PC-9 (cell line): Measurements from ENCODE around the gene DLG2.

Experiments used
- CTCF ChIP-seq: fragments of 200-600 bp; sonication (generic); conservative IDR thresholded peaks from 2 replicates; pipeline ENCODE4 v1.6.1; 2017; ENCODE audit warnings: mixed run types, antibody characterized with exemption, mild to moderate bottlenecking, moderate library complexity
- EZH2 ChIP-seq: fragments of 200-600 bp; sonication (generic); IDR thresholded peaks from 2 replicates; pipeline ENCODE4 v1.8.0; 2017; ENCODE audit warnings: antibody characterized with exemption, low read depth

- TF ChIP-seq CTCF (no peak), EZH2 (no peak)
Observed at GRCh38 chr11:83545494-83546260, 2081.5 kb downstream of the DLG2 start.
